ENCODE measurements around the gene FRMD4A. TPM values are rescaled to one million over a fixed set of nuclear protein-coding genes. Genes with fewer than 3 reads are reported as not detected.

Gene FRMD4A
- total and polyA plus RNA-seq, 12 donors, result 9.1 to 29.6 (median 14.6) TPM

GRCh38 chr10:14134275-14134674 lies 196.4 kb downstream of the FRMD4A start:
- H3K27ac ChIP-seq, result no peak overlapping the region
- intact Hi-C loops (cut with DNase I), result no loop called here
- no peak for DNase-seq
- H3K9me3 ChIP-seq (replicated peaks in 1 of 3), result no peaks in the 10 kb centered on the region
- H3K27me3 ChIP-seq, result no peaks in the 10 kb centered on the region
- 62 to 86% (median 72%) methylated on average over 1 of the region's 1 CpG for WGBS, 4 donors
- TF ChIP-seq, protein P1, sequence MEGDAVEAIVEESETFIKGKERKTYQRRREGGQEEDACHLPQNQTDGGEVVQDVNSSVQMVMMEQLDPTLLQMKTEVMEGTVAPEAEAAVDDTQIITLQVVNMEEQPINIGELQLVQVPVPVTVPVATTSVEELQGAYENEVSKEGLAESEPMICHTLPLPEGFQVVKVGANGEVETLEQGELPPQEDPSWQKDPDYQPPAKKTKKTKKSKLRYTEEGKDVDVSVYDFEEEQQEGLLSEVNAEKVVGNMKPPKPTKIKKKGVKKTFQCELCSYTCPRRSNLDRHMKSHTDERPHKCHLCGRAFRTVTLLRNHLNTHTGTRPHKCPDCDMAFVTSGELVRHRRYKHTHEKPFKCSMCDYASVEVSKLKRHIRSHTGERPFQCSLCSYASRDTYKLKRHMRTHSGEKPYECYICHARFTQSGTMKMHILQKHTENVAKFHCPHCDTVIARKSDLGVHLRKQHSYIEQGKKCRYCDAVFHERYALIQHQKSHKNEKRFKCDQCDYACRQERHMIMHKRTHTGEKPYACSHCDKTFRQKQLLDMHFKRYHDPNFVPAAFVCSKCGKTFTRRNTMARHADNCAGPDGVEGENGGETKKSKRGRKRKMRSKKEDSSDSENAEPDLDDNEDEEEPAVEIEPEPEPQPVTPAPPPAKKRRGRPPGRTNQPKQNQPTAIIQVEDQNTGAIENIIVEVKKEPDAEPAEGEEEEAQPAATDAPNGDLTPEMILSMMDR (IDR thresholded peaks at IDR 0.05), result no peak
- no peak for TF ChIP-seq POLR2A (IDR thresholded peaks at IDR 0.05)
- no peaks in the 10 kb centered on the region for H3K36me3 ChIP-seq (replicated peaks in 1 of 2)
- H3K4me1 ChIP-seq (replicated peaks in 1 of 2), result no peaks in the 10 kb centered on the region
- no peak overlapping the region for H3K4me3 ChIP-seq

GRCh38 chr10:14131261-14131960 lies 199.3 kb downstream of the FRMD4A start:
- Histone ChIP-seq H3K4me1 (replicated peaks in 1 of 2) (no peaks in the 10 kb centered on the region), H3K27me3 (no peaks in the 10 kb centered on the region), H3K27ac (no peak overlapping the region), H3K4me3 (no peak overlapping the region), H3K36me3 (replicated peaks in 1 of 2) (no peaks in the 10 kb centered on the region), H3K9me3 (replicated peaks in 1 of 3) (no peaks in the 10 kb centered on the region)
- TF ChIP-seq POLR2A (IDR thresholded peaks at IDR 0.05), result no peak
- TF ChIP-seq, protein P1 (IDR thresholded peaks at IDR 0.05), result no peak
- no peak for DNase-seq
- WGBS, 4 donors, result 71 to 82% (median 81%) methylated on average over 14 of the region's 14 CpGs
- intact Hi-C loops (cut with DNase I), result no loop called here

- intact Hi-C loops (cut with DNase I), result no loop called here
These were observed 201.0 kb downstream of the FRMD4A start for GRCh38 chr10:14129770-14130169.

DNA sequence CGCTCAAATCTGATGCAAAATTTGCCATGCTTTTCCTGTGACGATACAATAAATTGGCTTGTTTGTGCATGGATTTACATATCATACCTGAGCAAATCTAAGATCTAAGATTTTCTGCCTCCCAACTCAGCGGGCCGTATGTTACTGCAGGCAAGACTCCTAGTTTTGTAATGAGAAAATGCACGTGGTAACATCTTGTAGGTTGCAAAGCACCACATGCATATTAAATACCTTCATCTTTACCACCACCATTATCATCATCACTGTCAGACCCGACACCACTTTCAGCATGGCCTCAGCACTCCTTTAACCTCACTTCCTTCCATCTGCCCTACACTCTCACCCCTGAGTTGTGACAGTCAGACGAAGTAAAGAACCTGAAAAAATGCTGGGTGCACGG lies 202.2 kb downstream of the FRMD4A start:
- H3K9me3 ChIP-seq (replicated peaks in 1 of 3), result no peaks in the 10 kb centered on the region
- no peaks in the 10 kb centered on the region for H3K27me3 ChIP-seq
- 81 to 86% (median 84%) methylated on average over 8 of the region's 8 CpGs for WGBS, 4 donors
- H3K36me3 ChIP-seq (replicated peaks in 1 of 2), result no peaks in the 10 kb centered on the region
- intact Hi-C loops (cut with DNase I), result no loop called here
- no peak overlapping the region for H3K27ac ChIP-seq
- H3K4me1 ChIP-seq (replicated peaks in 1 of 2), result no peaks in the 10 kb centered on the region
- no peak for DNase-seq
- H3K4me3 ChIP-seq, result no peak overlapping the region
- no peak for TF ChIP-seq POLR2A (IDR thresholded peaks at IDR 0.05)
- TF ChIP-seq, protein P1 (IDR thresholded peaks at IDR 0.05), result no peak

More at GRCh38 chr10:14129770-14130169, 201.0 kb downstream of the FRMD4A start:
- Histone ChIP-seq H3K27ac (no peak overlapping the region), H3K36me3 (replicated peaks in 1 of 2) (no peaks in the 10 kb centered on the region), H3K27me3 (no peaks in the 10 kb centered on the region), H3K9me3 (replicated peaks in 1 of 3) (no peaks in the 10 kb centered on the region), H3K4me3 (no peak overlapping the region), H3K4me1 (replicated peaks in 1 of 2) (no peaks in the 10 kb centered on the region)
- TF ChIP-seq, protein P1 (IDR thresholded peaks at IDR 0.05), result no peak
- no peak for TF ChIP-seq POLR2A (IDR thresholded peaks at IDR 0.05)
- WGBS, 4 donors, result 71 to 85% (median 73%) methylated on average over 4 of the region's 4 CpGs
- no peak for DNase-seq
